K562 (cell line): ENCODE results near the gene STK11. TPM values are rescaled to one million over a fixed set of nuclear protein-coding genes. Genes with fewer than 3 reads are reported as not detected.

ENCODE experiments used
- ATAC-seq: fragments of 200-7000 bp; cut with Tn5 transposase; 3 replicates; pipeline ENCODE4 v1.9.1; 2020; ENCODE audit warnings: moderate library complexity
- BruUV-seq: library from RNA; stranded (reverse); fragments of 400-500 nt; replicated peaks from 2 replicates; lab custom pipeline; 2021; lab: Mats Ljungman, UMichigan
- CTCF ChIA-PET: fragments of 300-600 bp; formaldehyde crosslinking; extraction: SDS; loops from one replicate; lab custom pipeline; 2021; ENCODE audit warnings: low intra/inter-chr PET ratio; lab: Yijun Ruan, JAX
- POLR2A ChIA-PET: fragments of 300-600, 350-650 bp; sonication (Branson Sonifier 250); formaldehyde crosslinking; extraction: SDS; loops from one replicate; lab custom pipeline; 2021; ENCODE audit warnings: antibody characterized with exemption, inconsistent platforms; lab: Yijun Ruan, JAX
- DNase-seq, 4 experiments: peaks; one replicate each; pipeline versions ENCODE4 v3.0.0 to v3.0.0-alpha.2; 2011 to 2018; ENCODE audit warnings: low spot score in 3 of 4, mixed read lengths in 3 of 4; ENCODE audit errors: extremely low read depth in 1 of 4
- FAIRE-seq: peaks from 2 replicates; lab custom pipeline; 2011; peaks lifted over from hg19 to GRCh38; lab: Jason Lieb, UNC
- H2AFZ ChIP-seq: 2 replicates; pipeline ENCODE4 v1.6.0; 2011; ENCODE audit warnings: low read depth, low read length, control low read depth, inconsistent platforms
- H3K27ac ChIP-seq: fragments of 200-600 bp; 3 replicates; pipeline ENCODE4 v1.8.0; 2011; ENCODE audit warnings: low read depth, mild to moderate bottlenecking, control low read depth, inconsistent platforms, low read length, moderate library complexity, mixed read lengths; ENCODE audit errors: extremely low read depth
- H3K27me3 ChIP-seq, 2 experiments: fragments of 300-600 bp in 1 of 2; 2 replicates in 1 of 2; 3 replicates in 1 of 2; pipeline versions ENCODE4 v1.6.0 to v1.8.0; 2011; ENCODE audit warnings: inconsistent platforms in 2 of 2, low read length in 2 of 2, mild to moderate bottlenecking in 1 of 2, mixed read lengths in 1 of 2, moderate library complexity in 1 of 2; ENCODE audit not compliant: control insufficient read depth in 2 of 2, insufficient read depth in 2 of 2
- H3K36me3 ChIP-seq: fragments of 300-600 bp; 3 replicates; pipeline ENCODE4 v1.8.0; 2011; ENCODE audit warnings: mild to moderate bottlenecking, low read length, inconsistent platforms; ENCODE audit not compliant: control insufficient read depth, insufficient read depth
- H3K4me1 ChIP-seq, 2 experiments: fragments of 200-600 bp in 1 of 2; replicated peaks in 1 of 2; 2 replicates in 1 of 2; 3 replicates in 1 of 2; pipeline versions ENCODE4 v1.5.1 to v1.8.0; 2011; ENCODE audit warnings: inconsistent platforms in 2 of 2, low read length in 2 of 2, mild to moderate bottlenecking in 1 of 2, mixed read lengths in 1 of 2, moderate library complexity in 1 of 2; ENCODE audit not compliant: control insufficient read depth in 2 of 2, insufficient read depth in 2 of 2
- H3K4me2 ChIP-seq: 2 replicates; pipeline ENCODE4 v1.6.1; 2011; ENCODE audit warnings: low read length, control low read depth, inconsistent platforms, mixed read lengths; ENCODE audit not compliant: insufficient read depth
- H3K4me3 ChIP-seq: fragments of 200-600 bp; sonication (generic), shearing (Covaris generic); 2 replicates; pipeline ENCODE4 v1.5.1; 2016; ENCODE audit warnings: control low read depth, inconsistent platforms
- H3K79me2 ChIP-seq: fragments of 200-600 bp; 3 replicates; pipeline ENCODE4 v1.8.0; 2011; ENCODE audit warnings: low read length, inconsistent platforms; ENCODE audit not compliant: control insufficient read depth, insufficient read depth
- H3K9ac ChIP-seq, 2 experiments: 2 replicates each; pipeline versions ENCODE4 v1.6.0 to v1.6.1; 2011; ENCODE audit warnings: low read depth in 2 of 2, low read length in 2 of 2, control low read depth in 1 of 2, inconsistent platforms in 1 of 2, mild to moderate bottlenecking in 1 of 2, mixed read lengths in 1 of 2; ENCODE audit not compliant: insufficient read depth in 1 of 2
- H3K9me1 ChIP-seq: one replicate; pipeline ENCODE4 v1.6.0; 2011; ENCODE audit warnings: inconsistent platforms, mild to moderate bottlenecking, low read length, moderate library complexity; ENCODE audit not compliant: control insufficient read depth, insufficient read depth
- H3K9me3 ChIP-seq: replicated peaks from 2 replicates; pipeline ENCODE4 v1.5.1; 2011; ENCODE audit warnings: low read depth, low read length, inconsistent platforms; ENCODE audit not compliant: control insufficient read depth, insufficient read depth
- H4K20me1 ChIP-seq: replicated peaks from 2 replicates; pipeline ENCODE4 v1.6.1; 2011; ENCODE audit warnings: low read length, inconsistent platforms, mixed read lengths; ENCODE audit not compliant: control insufficient read depth, insufficient read depth
- BCLAF1 ChIP-seq, 2 experiments: fragments of 450-650 bp in 1 of 2; IDR thresholded peaks; 2 replicates each; pipeline ENCODE4 v1.6.1; 2011 to 2017; ENCODE audit warnings: low read depth in 2 of 2, antibody characterized with exemption in 1 of 2, borderline replicate concordance in 1 of 2, low read length in 1 of 2, mild to moderate bottlenecking in 1 of 2, mixed read lengths in 1 of 2; ENCODE audit not compliant: control insufficient read depth in 1 of 2
- ETV5 ChIP-seq: sonication (generic); formaldehyde crosslinking; IDR thresholded peaks from 2 replicates; pipeline ENCODE4 v1.4.0; 2020; ENCODE audit warnings: low read depth, mild to moderate bottlenecking, missing genetic modification reagents
- KAT7 ChIP-seq: sonication (generic); formaldehyde crosslinking; IDR thresholded peaks from 2 replicates; pipeline ENCODE4 v1.8.0; 2022; ENCODE audit warnings: missing genetic modification reagents, mild to moderate bottlenecking, borderline replicate concordance
- LEF1 ChIP-seq: fragments of 450-650 bp; IDR thresholded peaks from 2 replicates; pipeline ENCODE4 v1.6.1; 2016; ENCODE audit warnings: mild to moderate bottlenecking
- POLR2A ChIP-seq: fragments of 450-650 bp; conservative IDR thresholded peaks from 2 replicates; pipeline ENCODE4 v1.6.1; 2016
- POLR2AphosphoS5 ChIP-seq: IDR thresholded peaks from 2 replicates; pipeline ENCODE4 v1.6.1; 2011; ENCODE audit warnings: mild to moderate bottlenecking, low read depth, low read length, moderate library complexity; ENCODE audit not compliant: control insufficient read depth, insufficient read depth
- POLR3A ChIP-seq: IDR thresholded peaks from 2 replicates; pipeline ENCODE4 v1.6.1; 2011; ENCODE audit warnings: borderline replicate concordance, mild to moderate bottlenecking, moderate library complexity; ENCODE audit not compliant: insufficient read length, insufficient read depth; ENCODE audit errors: extremely low read depth
- RBFOX2 ChIP-seq: fragments of 200-400 bp; formaldehyde crosslinking; IDR thresholded peaks from 2 replicates; pipeline ENCODE4 v1.6.1; 2017; ENCODE audit warnings: low read depth, mild to moderate bottlenecking, low read length, moderate library complexity
- SIX5 ChIP-seq, 2 experiments: IDR thresholded peaks; 2 replicates each; pipeline ENCODE4 v1.6.1; 2011; ENCODE audit warnings: low read length in 2 of 2, borderline replicate concordance in 1 of 2, low read depth in 1 of 2, mild to moderate bottlenecking in 1 of 2, moderate library complexity in 1 of 2; ENCODE audit not compliant: insufficient read depth in 1 of 2
- SMARCA5 ChIP-seq: fragments of 450-650 bp; IDR thresholded peaks from 2 replicates; pipeline ENCODE4 v1.6.1; 2016
- SUPT5H ChIP-seq: fragments of 450-650 bp; IDR thresholded peaks from 2 replicates; pipeline ENCODE4 v1.6.1; 2016
- ZNF124 ChIP-seq: sonication (generic); formaldehyde crosslinking; IDR thresholded peaks from 2 replicates; pipeline ENCODE4 v1.8.1; 2022; ENCODE audit warnings: missing genetic modification reagents
- ZNF23 ChIP-seq: fragments of 250-450 bp; sonication (Bioruptor Pico); IDR thresholded peaks from 2 replicates; pipeline ENCODE4 v1.4.0; 2020; ENCODE audit warnings: mild to moderate bottlenecking
- WGBS: fragments of 100-300 bp; shearing (Covaris generic); methylation state at CpG from one replicate; pipeline ENCODE4 v1.1.6; 2016; ENCODE audit warnings: low coverage, mixed read lengths; ENCODE audit not compliant: insufficient coverage; ENCODE audit errors: missing lambda C conversion rate; 5-methylcytosine and 5-hydroxymethylcytosine counted together
- in situ Hi-C: fragments of 300-500 bp; cut with MboI; formaldehyde crosslinking; loops from 4 replicates; pipeline ENCODE4 v1.15.0; 2018; ENCODE audit warnings: inconsistent platforms, mixed read lengths
- intact Hi-C: fragments of 100-400 bp; cut with micrococcal nuclease; formaldehyde crosslinking; loops from 2 replicates; pipeline ENCODE4 v1.14.2; 2022
- polyA plus RNA-seq, 8 experiments: library from polyadenylated mRNA; depleted of rRNA in 4 of 8; stranded (reverse) in 5 of 8; unstranded in 3 of 8; fragments of >200 nt; fragmentation: Nextera tagmentation in 2 of 8; fragmentation: Illumina TruSeq in 1 of 8; extraction: Ambion mirVana in 2 of 8; extraction: Trizol in 1 of 8; gene quantifications; 2 replicates each; pipeline versions ENCODE4 v1.2.1 to v1.2.3, GENCODE V29; 2011 to 2014; ENCODE audit warnings: inconsistent platforms in 1 of 8, missing spikeins in 1 of 8
- total RNA-seq, 7 experiments: library from RNA; depleted of rRNA in 6 of 7; stranded (reverse); fragments of >200 nt in 6 of 7; fragmentation: Illumina TruSeq in 2 of 7; extraction: Trizol in 2 of 7; gene quantifications; 2 replicates each; pipeline versions ENCODE4 v1.2.1 to v1.2.3, GENCODE V29; 2011 to 2021; ENCODE audit warnings: low replicate concordance in 1 of 7
- TF ChIP-seq, protein P1 (sequence below): fragments of 250-450 bp; sonication (Bioruptor Pico); IDR thresholded peaks from 2 replicates; pipeline ENCODE4 v1.4.0; 2020; ENCODE audit warnings: borderline replicate concordance
- TF ChIP-seq, protein P2 (sequence below): fragments of 450-650 bp; formaldehyde crosslinking; conservative IDR thresholded peaks from 2 replicates; pipeline ENCODE4 v1.4.0; 2022; ENCODE audit warnings: mild to moderate bottlenecking, missing genetic modification characterization

Gene STK11
- total and polyA plus RNA-seq, 9 of the 15 experiments (the other 6 are each of a cell fraction or from before 2014, with no cell fraction given) = 0.15 to 96.5 (median 31.7) TPM

DNA sequence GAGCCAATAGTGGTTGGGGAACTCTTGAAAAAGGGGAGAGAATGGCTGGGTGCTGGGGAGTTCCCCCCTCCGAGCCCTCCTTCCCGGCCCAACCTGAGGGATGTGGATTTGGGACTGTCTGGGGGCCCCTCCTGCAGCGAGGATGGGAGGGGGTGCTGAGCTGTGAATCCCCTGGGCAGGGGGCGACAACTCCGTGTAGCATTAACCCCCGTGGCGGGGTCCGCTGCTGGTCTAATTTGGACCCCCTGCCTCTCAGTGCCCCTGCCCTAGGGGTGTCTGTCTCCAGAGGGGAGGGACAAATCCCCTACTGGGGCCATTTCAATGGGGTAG lies 52.5 kb downstream of the STK11 start:
- TSS peak; percentile 39 for BruUV-seq
- H3K9ac ChIP-seq = peak overlapping the region in 1 of 2 experiments; percentile 31; a peak in 1 of 4 replicates
- ATAC-seq (no peak), FAIRE-seq (no peak), DNase-seq (no peak)
- WGBS = 82% methylated on average over 6 of the region's 8 CpGs
- CTCF ChIA-PET = no interaction called here
- peaks cover 49% of the 10 kb centered on the region for H3K79me2 ChIP-seq
- H3K27ac ChIP-seq = peak overlapping the region; percentile 57; the same call in 1 of the 3 replicates
- intact Hi-C loops (no loop called here), in situ Hi-C loops (no loop called here)
- POLR2A ChIA-PET = interaction anchor here (1.0 to 7.8 kb wide), 2 partner anchors 11 to 14 kb away, joined by 3 to 88 read pairs; partner anchors contain the start of gene CIRBP
- H3K4me3 ChIP-seq = no peak overlapping the region
- H4K20me1 ChIP-seq = 0 out of 2 replicates have a peak, but pooled peaks cover 7% of the 10 kb centered on the region
- H3K36me3 ChIP-seq = peaks cover 53% of the 10 kb centered on the region; the same call in 2 of the 3 replicates
- H3K27me3 ChIP-seq = no peaks in the 10 kb centered on the region
- H3K9me1 ChIP-seq = no peaks in the 10 kb centered on the region
- H2AFZ ChIP-seq = no peak overlapping the region
- peaks cover 65 to 100% of the 10 kb centered on the region in 2 experiments for H3K4me1 ChIP-seq
- no peaks in the 10 kb centered on the region for H3K9me3 ChIP-seq
- no peak overlapping the region for H3K4me2 ChIP-seq
- peak; percentile 62 for TF ChIP-seq RBFOX2
- no peak for TF ChIP-seq KAT7 (CRISPR knock-in tag)
- TF ChIP-seq, protein P1, sequence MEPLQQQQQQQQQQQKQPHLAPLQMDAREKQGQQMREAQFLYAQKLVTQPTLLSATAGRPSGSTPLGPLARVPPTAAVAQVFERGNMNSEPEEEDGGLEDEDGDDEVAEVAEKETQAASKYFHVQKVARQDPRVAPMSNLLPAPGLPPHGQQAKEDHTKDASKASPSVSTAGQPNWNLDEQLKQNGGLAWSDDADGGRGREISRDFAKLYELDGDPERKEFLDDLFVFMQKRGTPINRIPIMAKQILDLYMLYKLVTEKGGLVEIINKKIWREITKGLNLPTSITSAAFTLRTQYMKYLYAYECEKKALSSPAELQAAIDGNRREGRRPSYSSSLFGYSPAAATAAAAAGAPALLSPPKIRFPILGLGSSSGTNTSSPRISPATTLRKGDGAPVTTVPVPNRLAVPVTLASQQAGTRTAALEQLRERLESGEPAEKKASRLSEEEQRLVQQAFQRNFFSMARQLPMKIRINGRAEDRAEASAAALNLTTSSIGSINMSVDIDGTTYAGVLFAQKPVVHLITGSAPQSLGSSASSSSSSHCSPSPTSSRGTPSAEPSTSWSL = no peak
- TF ChIP-seq SUPT5H = peak; percentile 24
- no peak for TF ChIP-seq SIX5 (IDR thresholded peaks at IDR 0.05; ENCODE audit: borderline replicate concordance in 1 of 2, insufficient read depth in 1 of 2, low read depth in 1 of 2, low read length in 2 of 2)
- no peak for TF ChIP-seq POLR3A
- TF ChIP-seq ZNF23 (CRISPR knock-in tag) = no peak
- TF ChIP-seq POLR2A = peak; percentile 49
- no peak for TF ChIP-seq ZNF124 (CRISPR knock-in tag)
- no peak for TF ChIP-seq ETV5 (CRISPR knock-in tag)
- TF ChIP-seq BCLAF1 (IDR thresholded peaks at IDR 0.05; ENCODE audit: borderline replicate concordance in 1 of 2, control insufficient read depth in 1 of 2, low read depth in 2 of 2, low read length in 1 of 2) = 0 out of 4 replicates have a peak, but pooled peaks of 1 of the 2 experiments have one; percentile 47
- TF ChIP-seq SMARCA5 = no peak
- TF ChIP-seq LEF1 = no peak
- TF ChIP-seq POLR2AphosphoS5 = 0 out of 2 replicates have a peak, but pooled peaks have one; percentile 38
- TF ChIP-seq, protein P2, sequence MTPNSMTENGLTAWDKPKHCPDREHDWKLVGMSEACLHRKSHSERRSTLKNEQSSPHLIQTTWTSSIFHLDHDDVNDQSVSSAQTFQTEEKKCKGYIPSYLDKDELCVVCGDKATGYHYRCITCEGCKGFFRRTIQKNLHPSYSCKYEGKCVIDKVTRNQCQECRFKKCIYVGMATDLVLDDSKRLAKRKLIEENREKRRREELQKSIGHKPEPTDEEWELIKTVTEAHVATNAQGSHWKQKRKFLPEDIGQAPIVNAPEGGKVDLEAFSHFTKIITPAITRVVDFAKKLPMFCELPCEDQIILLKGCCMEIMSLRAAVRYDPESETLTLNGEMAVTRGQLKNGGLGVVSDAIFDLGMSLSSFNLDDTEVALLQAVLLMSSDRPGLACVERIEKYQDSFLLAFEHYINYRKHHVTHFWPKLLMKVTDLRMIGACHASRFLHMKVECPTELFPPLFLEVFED = 0 out of 2 replicates have a peak, but pooled peaks have one; percentile 31
